ENCODE measurements around the gene DNAI7.

DNAI7 gene

DNA sequence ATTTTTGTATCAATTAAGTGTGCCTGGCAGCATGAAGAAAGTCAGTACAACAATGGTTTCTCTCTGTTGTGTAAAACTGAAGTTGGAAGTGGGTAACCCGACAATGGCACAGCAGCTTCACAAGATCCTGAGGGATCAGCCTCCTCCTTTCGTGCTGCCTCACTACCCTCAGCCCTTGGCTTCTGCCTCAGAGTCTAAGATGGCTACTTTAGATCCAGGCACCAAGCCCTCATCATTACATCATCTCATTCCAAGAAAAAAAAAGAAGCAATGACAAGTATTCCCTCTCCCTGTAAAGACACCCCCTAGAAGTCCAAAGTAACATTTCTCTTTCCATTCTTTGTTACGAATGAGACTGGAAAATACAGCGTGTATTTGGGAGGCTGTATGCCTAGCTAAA is 92.6 kb downstream of the DNAI7 start:
- Histone ChIP-seq H3K27me3 (ENCODE audit: insufficient read depth, low read length) (no peaks in the 10 kb centered on the region), H3K4me1 (ENCODE audit: control insufficient read depth, insufficient read depth, low read length, unreplicated experiment) (no peaks in the 10 kb centered on the region), H2AFZ (ENCODE audit: low read length, unreplicated experiment) (no peak overlapping the region), H3K36me3 (ENCODE audit: insufficient read depth, low read length) (no peaks in the 10 kb centered on the region), H3K79me2 (ENCODE audit: control insufficient read depth, insufficient read depth, low read length, unreplicated experiment) (no peaks in the 10 kb centered on the region), H3K4me3 (ENCODE audit: low read depth, low read length) (no peak overlapping the region), H3K27ac (ENCODE audit: low read depth, low read length) (no peak overlapping the region)

- no peak overlapping the region for H3K4me3 ChIP-seq (ENCODE audit: low read depth, low read length)
- H3K4me1 ChIP-seq (ENCODE audit: control insufficient read depth, insufficient read depth, low read length, unreplicated experiment) = no peaks in the 10 kb centered on the region
- no peak overlapping the region for H2AFZ ChIP-seq (ENCODE audit: low read length, unreplicated experiment)
- H3K79me2 ChIP-seq (ENCODE audit: control insufficient read depth, insufficient read depth, low read length, unreplicated experiment) = no peaks in the 10 kb centered on the region
- no peak overlapping the region for H3K27ac ChIP-seq (ENCODE audit: low read depth, low read length)
- no peaks in the 10 kb centered on the region for H3K36me3 ChIP-seq (ENCODE audit: insufficient read depth, low read length)
- H3K27me3 ChIP-seq (ENCODE audit: insufficient read depth, low read length) = peaks cover 9% of the 10 kb centered on the region; the same call in 1 of the 2 replicates
These were observed 93.9 kb downstream of the DNAI7 start for GRCh38 chr12:25101092-25101445.

DNA sequence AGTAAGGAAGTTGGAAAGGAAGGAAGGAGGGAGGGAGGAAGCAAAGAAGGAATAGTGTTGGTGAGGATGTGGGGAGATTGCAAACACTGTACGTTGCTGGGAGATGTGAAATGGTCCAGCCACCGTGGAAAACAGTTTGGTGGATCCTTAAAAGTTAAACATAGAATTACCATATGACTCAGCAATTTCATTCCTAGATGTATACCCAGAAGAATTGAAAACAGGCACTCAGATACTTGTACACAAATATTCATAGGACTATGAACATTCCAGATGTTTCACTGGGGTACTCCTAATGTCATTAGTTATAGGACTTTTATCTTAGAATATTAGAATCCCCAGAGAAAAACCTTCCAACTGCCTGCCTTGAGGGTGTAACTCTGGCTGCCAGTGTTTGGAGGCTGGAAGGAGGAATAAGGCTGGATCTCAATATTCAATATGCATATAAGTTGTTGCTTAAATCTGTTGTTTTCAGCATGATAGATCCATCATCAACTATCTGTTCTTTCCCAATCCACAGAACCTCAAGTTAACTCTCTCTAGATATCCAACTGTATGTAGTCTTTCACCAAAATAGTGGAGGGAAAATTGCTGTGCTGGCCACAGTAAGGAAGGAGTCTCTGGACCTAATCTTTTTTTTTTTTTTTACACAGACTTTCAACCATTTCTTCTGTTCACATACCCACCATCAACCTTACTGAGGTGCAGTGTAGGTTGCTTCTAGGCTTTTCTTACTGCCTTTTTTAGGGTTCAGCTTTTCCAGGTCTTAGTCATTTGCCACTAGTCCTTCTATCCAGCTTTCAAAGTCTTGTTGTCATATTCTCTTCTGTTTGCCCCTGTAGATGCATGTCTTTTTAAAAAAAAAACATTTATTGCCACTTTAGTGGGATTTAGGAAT is 94.5 kb downstream of the DNAI7 start:
- peaks cover 9% of the 10 kb centered on the region; the same call in 1 of the 2 replicates for H3K27me3 ChIP-seq (ENCODE audit: insufficient read depth, low read length)
- H3K79me2 ChIP-seq (ENCODE audit: control insufficient read depth, insufficient read depth, low read length, unreplicated experiment) = no peaks in the 10 kb centered on the region
- no peak overlapping the region for H3K27ac ChIP-seq (ENCODE audit: low read depth, low read length)
- H3K36me3 ChIP-seq (ENCODE audit: insufficient read depth, low read length) = no peaks in the 10 kb centered on the region
- no peaks in the 10 kb centered on the region for H3K4me1 ChIP-seq (ENCODE audit: control insufficient read depth, insufficient read depth, low read length, unreplicated experiment)
- H3K4me3 ChIP-seq (ENCODE audit: low read depth, low read length) = no peak overlapping the region
- H2AFZ ChIP-seq (ENCODE audit: low read length, unreplicated experiment) = no peak overlapping the region

DNA sequence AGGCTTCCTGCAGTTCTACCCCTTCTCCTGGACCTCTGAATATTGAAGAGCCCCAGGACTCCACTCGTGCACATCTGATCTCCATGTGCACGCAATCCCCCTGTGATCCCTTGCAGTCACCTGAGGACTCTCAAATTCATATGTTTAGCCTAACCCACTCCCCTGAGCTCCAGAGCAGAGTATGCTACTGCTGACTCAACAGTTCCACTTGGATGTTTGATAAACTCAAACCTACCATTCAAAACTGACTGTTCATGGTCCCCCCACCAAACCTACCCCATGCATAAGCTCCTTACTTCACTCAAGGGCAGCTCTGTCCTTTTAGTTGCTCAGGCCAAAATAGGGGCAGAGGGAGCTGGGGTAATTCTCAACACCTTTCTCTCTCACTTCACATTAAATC is 96.0 kb downstream of the DNAI7 start:
- Histone ChIP-seq H2AFZ (ENCODE audit: low read length, unreplicated experiment) (no peak overlapping the region), H3K27ac (ENCODE audit: low read depth, low read length) (no peak overlapping the region), H3K27me3 (ENCODE audit: insufficient read depth, low read length) (peaks cover 16% of the 10 kb centered on the region; the same call in 1 of the 2 replicates), H3K4me3 (ENCODE audit: low read depth, low read length) (no peak overlapping the region), H3K4me1 (ENCODE audit: control insufficient read depth, insufficient read depth, low read length, unreplicated experiment) (no peaks in the 10 kb centered on the region), H3K36me3 (ENCODE audit: insufficient read depth, low read length) (no peaks in the 10 kb centered on the region), H3K79me2 (ENCODE audit: control insufficient read depth, insufficient read depth, low read length, unreplicated experiment) (no peaks in the 10 kb centered on the region)

- Histone ChIP-seq H3K79me2 (ENCODE audit: control insufficient read depth, insufficient read depth, low read length, unreplicated experiment) (no peaks in the 10 kb centered on the region), H3K27me3 (ENCODE audit: insufficient read depth, low read length) (peaks cover 14% of the 10 kb centered on the region; the same call in 1 of the 2 replicates), H3K36me3 (ENCODE audit: insufficient read depth, low read length) (no peaks in the 10 kb centered on the region), H3K4me1 (ENCODE audit: control insufficient read depth, insufficient read depth, low read length, unreplicated experiment) (no peaks in the 10 kb centered on the region), H2AFZ (ENCODE audit: low read length, unreplicated experiment) (no peak overlapping the region), H3K4me3 (ENCODE audit: low read depth, low read length) (no peak overlapping the region), H3K27ac (ENCODE audit: low read depth, low read length) (no peak overlapping the region)
These were observed 105.2 kb downstream of the DNAI7 start for GRCh38 chr12:25089738-25090137.

- Histone ChIP-seq H2AFZ (ENCODE audit: low read length, unreplicated experiment) (no peak overlapping the region), H3K4me1 (ENCODE audit: control insufficient read depth, insufficient read depth, low read length, unreplicated experiment) (no peaks in the 10 kb centered on the region), H3K4me3 (ENCODE audit: low read depth, low read length) (no peak overlapping the region), H3K27ac (ENCODE audit: low read depth, low read length) (no peak overlapping the region), H3K27me3 (ENCODE audit: insufficient read depth, low read length) (no peaks in the 10 kb centered on the region), H3K79me2 (ENCODE audit: control insufficient read depth, insufficient read depth, low read length, unreplicated experiment) (no peaks in the 10 kb centered on the region), H3K36me3 (ENCODE audit: insufficient read depth, low read length) (no peaks in the 10 kb centered on the region)
These were observed 107.4 kb downstream of the DNAI7 start for GRCh38 chr12:25087596-25087995.

GRCh38 chr12:25084816-25085215 is 110.1 kb downstream of the DNAI7 start:
- H3K4me1 ChIP-seq (ENCODE audit: control insufficient read depth, insufficient read depth, low read length, unreplicated experiment) = no peaks in the 10 kb centered on the region
- no peak overlapping the region for H3K27ac ChIP-seq (ENCODE audit: low read depth, low read length)
- H3K4me3 ChIP-seq (ENCODE audit: low read depth, low read length) = no peak overlapping the region
- H2AFZ ChIP-seq (ENCODE audit: low read length, unreplicated experiment) = no peak overlapping the region
- no peaks in the 10 kb centered on the region for H3K27me3 ChIP-seq (ENCODE audit: insufficient read depth, low read length)
- no peaks in the 10 kb centered on the region for H3K36me3 ChIP-seq (ENCODE audit: insufficient read depth, low read length)
- H3K79me2 ChIP-seq (ENCODE audit: control insufficient read depth, insufficient read depth, low read length, unreplicated experiment) = no peaks in the 10 kb centered on the region

DNA sequence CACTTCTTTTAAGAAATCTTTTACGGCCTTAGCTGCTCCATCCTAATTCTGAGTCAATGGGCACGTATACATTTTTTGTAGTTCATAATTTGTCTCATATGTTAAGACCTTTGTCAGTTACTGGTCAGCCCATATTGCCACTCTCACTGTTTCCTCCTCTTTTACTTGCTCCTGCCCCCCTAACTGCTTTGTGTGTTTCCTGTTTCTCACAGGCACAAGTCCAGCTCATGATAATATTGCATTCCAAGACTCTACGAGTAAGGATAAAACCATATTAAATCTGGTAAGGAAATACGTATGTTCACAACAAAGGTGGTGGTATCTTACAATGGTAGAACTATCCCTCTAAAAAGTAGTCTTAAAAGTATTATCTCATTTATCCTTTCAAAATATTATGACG is 111.7 kb downstream of the DNAI7 start:
- H3K4me1 ChIP-seq (ENCODE audit: control insufficient read depth, insufficient read depth, low read length, unreplicated experiment) = no peaks in the 10 kb centered on the region
- no peaks in the 10 kb centered on the region for H3K27me3 ChIP-seq (ENCODE audit: insufficient read depth, low read length)
- H2AFZ ChIP-seq (ENCODE audit: low read length, unreplicated experiment) = no peak overlapping the region
- no peak overlapping the region for H3K27ac ChIP-seq (ENCODE audit: low read depth, low read length)
- H3K79me2 ChIP-seq (ENCODE audit: control insufficient read depth, insufficient read depth, low read length, unreplicated experiment) = no peaks in the 10 kb centered on the region
- no peaks in the 10 kb centered on the region for H3K36me3 ChIP-seq (ENCODE audit: insufficient read depth, low read length)
- no peak overlapping the region for H3K4me3 ChIP-seq (ENCODE audit: low read depth, low read length)

- H3K36me3 ChIP-seq (ENCODE audit: insufficient read depth, low read length) = no peaks in the 10 kb centered on the region
These were observed 112.3 kb downstream of the DNAI7 start for GRCh38 chr12:25082628-25083027.

DNA sequence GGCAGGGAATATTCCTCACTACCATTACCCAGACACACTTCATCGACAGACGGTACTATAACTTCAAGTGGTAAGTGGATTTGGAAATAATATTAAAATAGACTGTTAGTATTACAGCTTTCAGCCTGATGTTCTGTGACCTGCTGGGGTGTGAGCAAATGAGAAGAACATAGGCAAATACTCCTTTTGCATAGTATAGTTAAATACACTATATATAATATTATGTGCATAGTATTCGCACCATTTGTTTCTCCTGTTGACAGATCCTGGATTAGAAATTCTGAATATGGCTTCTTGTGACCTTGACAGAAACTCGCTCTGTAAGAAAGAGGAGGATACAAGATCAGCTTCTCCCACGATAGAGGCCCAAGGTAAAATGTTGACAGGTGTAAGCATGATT is 115.6 kb downstream of the DNAI7 start:
- no peak overlapping the region for H3K27ac ChIP-seq (ENCODE audit: low read depth, low read length)
- no peak overlapping the region for H2AFZ ChIP-seq (ENCODE audit: low read length, unreplicated experiment)
- no peaks in the 10 kb centered on the region for H3K27me3 ChIP-seq (ENCODE audit: insufficient read depth, low read length)
- H3K4me1 ChIP-seq (ENCODE audit: control insufficient read depth, insufficient read depth, low read length, unreplicated experiment) = no peaks in the 10 kb centered on the region
- H3K79me2 ChIP-seq (ENCODE audit: control insufficient read depth, insufficient read depth, low read length, unreplicated experiment) = no peaks in the 10 kb centered on the region
- H3K4me3 ChIP-seq (ENCODE audit: low read depth, low read length) = no peak overlapping the region
- H3K36me3 ChIP-seq (ENCODE audit: insufficient read depth, low read length) = no peaks in the 10 kb centered on the region

More at GRCh38 chr12:25082628-25083027, 112.3 kb downstream of the DNAI7 start:
- no peaks in the 10 kb centered on the region for H3K27me3 ChIP-seq (ENCODE audit: insufficient read depth, low read length)
- no peak overlapping the region for H2AFZ ChIP-seq (ENCODE audit: low read length, unreplicated experiment)
- H3K4me3 ChIP-seq (ENCODE audit: low read depth, low read length) = no peak overlapping the region
- no peak overlapping the region for H3K27ac ChIP-seq (ENCODE audit: low read depth, low read length)
- H3K79me2 ChIP-seq (ENCODE audit: control insufficient read depth, insufficient read depth, low read length, unreplicated experiment) = no peaks in the 10 kb centered on the region
- H3K4me1 ChIP-seq (ENCODE audit: control insufficient read depth, insufficient read depth, low read length, unreplicated experiment) = no peaks in the 10 kb centered on the region

DNA sequence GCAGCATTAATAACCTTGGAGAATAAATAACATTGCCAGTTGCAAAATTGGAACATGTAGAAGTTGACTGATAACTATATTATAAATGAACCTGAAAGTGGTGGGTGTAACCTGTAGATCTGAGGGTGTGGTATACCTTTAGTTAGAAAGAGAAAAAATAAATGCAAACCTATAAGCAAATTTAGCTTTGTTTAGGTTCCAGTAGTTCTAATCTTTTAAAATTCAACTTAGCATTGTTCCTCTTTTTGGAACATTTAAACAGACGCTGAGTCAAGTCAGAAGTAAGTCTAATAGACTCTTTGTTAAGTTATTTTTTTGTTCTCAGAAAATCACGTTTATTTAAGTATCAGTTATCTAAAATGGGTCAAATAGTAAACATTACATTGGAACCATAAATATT is 120.0 kb downstream of the DNAI7 start:
- H3K36me3 ChIP-seq (ENCODE audit: insufficient read depth, low read length) = no peaks in the 10 kb centered on the region
- H3K27ac ChIP-seq (ENCODE audit: low read depth, low read length) = no peak overlapping the region
- H3K79me2 ChIP-seq (ENCODE audit: control insufficient read depth, insufficient read depth, low read length, unreplicated experiment) = no peaks in the 10 kb centered on the region
- no peaks in the 10 kb centered on the region for H3K4me1 ChIP-seq (ENCODE audit: control insufficient read depth, insufficient read depth, low read length, unreplicated experiment)
- H2AFZ ChIP-seq (ENCODE audit: low read length, unreplicated experiment) = no peak overlapping the region
- H3K4me3 ChIP-seq (ENCODE audit: low read depth, low read length) = no peak overlapping the region
- H3K27me3 ChIP-seq (ENCODE audit: insufficient read depth, low read length) = no peaks in the 10 kb centered on the region

All from ACC112 (cell line).